OCI-LY3 (cell line): ENCODE data around the gene INPP5A.

Source experiments
- H2AFZ ChIP-seq: fragments of 200-600, 300-600 bp; shearing (Covaris generic); 2 replicates; pipeline ENCODE4 v1.6.0; 2014; ENCODE audit warnings: antibody characterized with exemption, low read depth, low read length
- H3K27ac ChIP-seq: fragments of 200-600, 300-600 bp; sonication (generic); 2 replicates; pipeline ENCODE4 v1.5.1; 2014; ENCODE audit warnings: mild to moderate bottlenecking, low read length, moderate library complexity, mixed read lengths
- H3K27me3 ChIP-seq: fragments of 200-600, 300-600 bp; sonication (generic); 2 replicates; pipeline ENCODE4 v1.6.1; 2014; ENCODE audit warnings: low read depth, low read length, mixed read lengths
- H3K36me3 ChIP-seq: fragments of 200-600, 300-600 bp; sonication (generic); replicated peaks from 2 replicates; pipeline ENCODE3; 2014; ENCODE audit warnings: low read depth, low read length, mixed read lengths
- H3K4me1 ChIP-seq: fragments of 300-600, 200-600 bp; sonication (generic); 2 replicates; pipeline ENCODE4 v1.6.1; 2014; ENCODE audit warnings: low read length, mixed read lengths
- H3K4me2 ChIP-seq: fragments of 200-600, 300-600 bp; sonication (generic); 2 replicates; pipeline ENCODE4 v1.6.1; 2014; ENCODE audit warnings: low read length, mixed read lengths
- H3K4me3 ChIP-seq: fragments of 300-600, 200-600 bp; sonication (generic); 2 replicates; pipeline ENCODE4 v1.5.1; 2014; ENCODE audit warnings: antibody characterized with exemption, mild to moderate bottlenecking, low read length, moderate library complexity
- H3K79me2 ChIP-seq: fragments of 300-600, 200-600 bp; shearing (Covaris generic); 2 replicates; pipeline ENCODE4 v1.6.1; 2014; ENCODE audit warnings: mild to moderate bottlenecking, low read length, mixed read lengths
- H3K9ac ChIP-seq: fragments of 300-600, 200-600 bp; shearing (Covaris generic); 2 replicates; pipeline ENCODE4 v1.6.0; 2014; ENCODE audit warnings: mild to moderate bottlenecking, low read length, moderate library complexity
- H3K9me3 ChIP-seq: fragments of 200-600, 300-600 bp; shearing (Covaris generic); 2 replicates; pipeline ENCODE4 v1.6.1; 2014; ENCODE audit warnings: low read length, mixed read lengths; ENCODE audit not compliant: insufficient read depth
- H4K20me1 ChIP-seq: fragments of 200-600, 300-600 bp; sonication (generic); 2 replicates; pipeline ENCODE4 v1.6.1; 2016; ENCODE audit warnings: low read length, mixed read lengths; ENCODE audit not compliant: insufficient read depth
- EZH2phosphoT487 ChIP-seq: fragments of 200-600 bp; shearing (Covaris generic); IDR thresholded peaks from 2 replicates; pipeline ENCODE4 v1.6.1; 2018; ENCODE audit warnings: antibody characterized with exemption, mixed run types, low read depth
- TF ChIP-seq, protein P1 (sequence below): fragments of 200-600, 300-600 bp; sonication (generic); IDR thresholded peaks from 2 replicates; pipeline ENCODE4 v1.5.1; 2014; ENCODE audit warnings: antibody characterized with exemption, low read length, low read depth

The INPP5A gene

GRCh38 chr10:132516771-132517725, 20.5 kb upstream of the INPP5A start:
- no peaks in the 10 kb centered on the region for H3K36me3 ChIP-seq
- no peak for TF ChIP-seq EZH2phosphoT487
- TF ChIP-seq, protein P1, sequence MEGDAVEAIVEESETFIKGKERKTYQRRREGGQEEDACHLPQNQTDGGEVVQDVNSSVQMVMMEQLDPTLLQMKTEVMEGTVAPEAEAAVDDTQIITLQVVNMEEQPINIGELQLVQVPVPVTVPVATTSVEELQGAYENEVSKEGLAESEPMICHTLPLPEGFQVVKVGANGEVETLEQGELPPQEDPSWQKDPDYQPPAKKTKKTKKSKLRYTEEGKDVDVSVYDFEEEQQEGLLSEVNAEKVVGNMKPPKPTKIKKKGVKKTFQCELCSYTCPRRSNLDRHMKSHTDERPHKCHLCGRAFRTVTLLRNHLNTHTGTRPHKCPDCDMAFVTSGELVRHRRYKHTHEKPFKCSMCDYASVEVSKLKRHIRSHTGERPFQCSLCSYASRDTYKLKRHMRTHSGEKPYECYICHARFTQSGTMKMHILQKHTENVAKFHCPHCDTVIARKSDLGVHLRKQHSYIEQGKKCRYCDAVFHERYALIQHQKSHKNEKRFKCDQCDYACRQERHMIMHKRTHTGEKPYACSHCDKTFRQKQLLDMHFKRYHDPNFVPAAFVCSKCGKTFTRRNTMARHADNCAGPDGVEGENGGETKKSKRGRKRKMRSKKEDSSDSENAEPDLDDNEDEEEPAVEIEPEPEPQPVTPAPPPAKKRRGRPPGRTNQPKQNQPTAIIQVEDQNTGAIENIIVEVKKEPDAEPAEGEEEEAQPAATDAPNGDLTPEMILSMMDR: no peak
- no peaks in the 10 kb centered on the region for H3K79me2 ChIP-seq
- no peak overlapping the region for H2AFZ ChIP-seq
- no peak overlapping the region for H3K9ac ChIP-seq
- H3K27ac ChIP-seq: no peak overlapping the region
- H3K4me1 ChIP-seq: no peaks in the 10 kb centered on the region
- no peaks in the 10 kb centered on the region for H4K20me1 ChIP-seq
- H3K4me2 ChIP-seq: no peak overlapping the region
- H3K9me3 ChIP-seq: no peaks in the 10 kb centered on the region
- H3K4me3 ChIP-seq: no peak overlapping the region
- no peaks in the 10 kb centered on the region for H3K27me3 ChIP-seq

DNA sequence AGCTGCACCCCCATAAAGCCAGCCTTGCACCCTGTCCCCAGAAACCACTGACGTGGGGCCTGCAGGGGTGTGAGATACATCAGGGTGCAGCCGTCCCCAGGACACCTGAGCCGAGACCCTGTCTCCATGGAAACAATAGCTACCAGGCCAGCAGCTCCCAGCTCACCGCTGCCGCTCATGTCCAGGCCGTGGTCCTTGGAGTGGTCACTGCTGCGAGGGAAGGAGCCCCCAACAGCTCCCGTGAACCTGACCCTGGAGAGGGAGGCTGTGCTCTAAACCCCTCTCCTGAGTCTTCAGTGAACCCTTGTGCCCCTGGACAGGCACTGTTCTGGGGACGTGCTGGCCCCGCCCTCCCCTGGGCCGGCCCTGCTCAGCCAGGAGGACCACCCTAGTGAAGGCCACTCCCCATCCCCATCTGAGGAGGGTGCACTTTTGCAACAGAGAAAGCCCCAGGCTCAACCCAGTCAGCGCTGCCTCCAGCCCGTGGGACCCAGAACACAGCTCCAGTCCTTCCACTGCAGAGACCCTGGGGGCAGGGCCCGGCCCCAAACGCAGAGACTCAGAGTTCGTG, 19.6 kb upstream of the INPP5A start:
- H3K27me3 ChIP-seq: no peaks in the 10 kb centered on the region
- no peak for TF ChIP-seq EZH2phosphoT487
- TF ChIP-seq, protein P1: no peak
- no peak overlapping the region for H3K4me2 ChIP-seq
- no peaks in the 10 kb centered on the region for H4K20me1 ChIP-seq
- no peaks in the 10 kb centered on the region for H3K79me2 ChIP-seq
- H3K4me1 ChIP-seq: no peaks in the 10 kb centered on the region
- no peak overlapping the region for H3K27ac ChIP-seq
- no peak overlapping the region for H2AFZ ChIP-seq
- no peak overlapping the region for H3K9ac ChIP-seq
- H3K36me3 ChIP-seq: no peaks in the 10 kb centered on the region
- H3K4me3 ChIP-seq: no peak overlapping the region
- no peaks in the 10 kb centered on the region for H3K9me3 ChIP-seq

GRCh38 chr10:132518572-132519381, 18.8 kb upstream of the INPP5A start:
- Histone ChIP-seq H3K36me3 (no peaks in the 10 kb centered on the region), H3K9ac (no peak overlapping the region), H3K27me3 (no peaks in the 10 kb centered on the region), H2AFZ (no peak overlapping the region), H3K4me2 (no peak overlapping the region), H3K4me3 (no peak overlapping the region), H4K20me1 (no peaks in the 10 kb centered on the region), H3K27ac (no peak overlapping the region), H3K79me2 (no peaks in the 10 kb centered on the region), H3K4me1 (no peaks in the 10 kb centered on the region), H3K9me3 (no peaks in the 10 kb centered on the region)
- TF ChIP-seq EZH2phosphoT487: no peak
- TF ChIP-seq, protein P1: no peak
